GM19043 (cell line): ENCODE results near the gene KIFAP3.
A peak's percentile ranks its signal among the peaks of the same experiment; 100 is the strongest.

Experiments used
- ATAC-seq: cut with Tn5 transposase; IDR thresholded peaks from one replicate; pipeline ENCODE4 v1.9.1; 2021; ENCODE audit warnings: low read depth; ENCODE audit not compliant: unreplicated experiment

Gene KIFAP3

GRCh38 chr1:169995993-169996392 is 78.5 kb downstream of the KIFAP3 start:
- no peak for ATAC-seq

- ATAC-seq: no peak
Observed at GRCh38 chr1:169989246-169989645, 85.2 kb downstream of the KIFAP3 start.

DNA sequence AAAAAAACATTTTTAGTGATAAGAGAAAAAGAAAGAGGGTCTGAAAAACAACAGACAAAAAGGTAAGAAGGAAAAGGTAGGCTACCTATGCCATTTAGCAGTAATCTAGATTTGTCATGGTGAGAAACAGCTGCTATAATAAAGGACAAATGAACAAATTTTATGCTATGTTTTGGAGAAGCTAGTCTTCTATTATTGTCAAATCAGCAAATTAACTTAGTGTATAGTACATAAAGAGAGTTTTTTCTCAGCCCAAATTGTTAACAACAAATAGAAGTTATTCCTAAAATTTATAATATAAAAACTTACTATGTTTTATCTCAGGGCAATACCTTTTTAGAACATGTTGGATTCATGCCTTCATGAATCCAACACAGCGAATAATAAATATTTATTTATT is 88.7 kb downstream of the KIFAP3 start:
- ATAC-seq: no peak

DNA sequence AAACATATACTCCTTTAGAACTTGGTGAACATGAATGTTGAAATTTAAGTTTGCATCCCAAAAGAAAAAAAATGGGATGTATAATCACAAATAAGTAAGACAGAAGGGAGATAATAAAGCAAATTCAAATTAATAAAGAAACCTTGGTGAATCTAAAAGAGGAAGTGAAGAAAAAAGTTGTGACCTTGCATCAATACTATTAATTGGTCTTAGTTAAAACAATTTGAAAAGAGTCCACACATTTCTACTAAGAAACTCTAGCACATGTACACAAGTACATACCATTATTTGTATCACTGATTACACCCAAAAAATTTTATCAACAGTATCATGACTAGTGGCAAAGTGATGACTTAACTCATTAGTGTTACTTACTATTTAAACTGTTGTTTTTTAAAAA is 100.4 kb downstream of the KIFAP3 start:
- no peak for ATAC-seq

GRCh38 chr1:169970114-169970513 is 104.4 kb downstream of the KIFAP3 start:
- no peak for ATAC-seq

GRCh38 chr1:169968174-169968573 is 106.3 kb downstream of the KIFAP3 start:
- no peak for ATAC-seq

- no peak for ATAC-seq
Observed at GRCh38 chr1:169964206-169964605, 110.3 kb downstream of the KIFAP3 start.

DNA sequence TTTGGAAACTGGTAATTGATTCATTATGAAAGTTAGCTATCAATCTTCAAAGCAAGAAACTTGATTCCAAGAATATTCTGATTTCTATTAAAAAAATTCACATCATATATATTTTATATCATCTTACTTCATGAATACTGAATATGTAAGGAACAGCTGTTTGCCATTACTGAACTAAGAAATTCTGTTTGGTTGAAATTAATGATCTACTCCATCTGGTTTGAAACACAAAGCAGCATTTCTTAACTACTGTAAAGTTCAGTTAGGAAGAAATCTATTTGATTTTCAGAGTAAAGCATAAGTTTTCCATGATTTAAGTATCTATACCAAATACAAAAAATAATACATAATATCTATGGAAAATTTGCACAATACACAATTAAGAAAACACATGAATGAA is 114.8 kb downstream of the KIFAP3 start:
- ATAC-seq: no peak

GRCh38 chr1:169958987-169959386 is 115.5 kb downstream of the KIFAP3 start:
- ATAC-seq: no peak

DNA sequence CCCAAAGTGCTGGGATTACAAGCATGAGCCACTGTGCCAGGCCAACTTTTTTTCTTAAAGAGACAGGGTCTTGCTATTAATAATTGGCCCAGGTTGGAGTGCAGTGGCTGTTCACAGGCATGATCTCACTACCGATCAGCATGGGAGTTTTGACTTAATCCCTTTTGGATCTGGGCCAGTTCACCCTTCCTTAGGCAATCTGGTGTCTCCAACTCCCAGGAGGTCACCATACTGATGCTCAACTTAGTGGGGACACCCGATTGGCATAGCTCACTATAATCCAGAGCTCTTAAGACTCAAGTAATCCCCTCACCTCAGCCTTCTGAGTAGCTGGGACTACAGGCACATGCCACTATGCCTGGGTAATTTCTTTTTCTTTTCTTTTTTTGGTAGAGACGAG is 116.6 kb downstream of the KIFAP3 start:
- no peak for ATAC-seq

- ATAC-seq: no peak
Observed at GRCh38 chr1:169951108-169951507, 123.4 kb downstream of the KIFAP3 start.

GRCh38 chr1:169949139-169949538 is 125.4 kb downstream of the KIFAP3 start:
- no peak for ATAC-seq

DNA sequence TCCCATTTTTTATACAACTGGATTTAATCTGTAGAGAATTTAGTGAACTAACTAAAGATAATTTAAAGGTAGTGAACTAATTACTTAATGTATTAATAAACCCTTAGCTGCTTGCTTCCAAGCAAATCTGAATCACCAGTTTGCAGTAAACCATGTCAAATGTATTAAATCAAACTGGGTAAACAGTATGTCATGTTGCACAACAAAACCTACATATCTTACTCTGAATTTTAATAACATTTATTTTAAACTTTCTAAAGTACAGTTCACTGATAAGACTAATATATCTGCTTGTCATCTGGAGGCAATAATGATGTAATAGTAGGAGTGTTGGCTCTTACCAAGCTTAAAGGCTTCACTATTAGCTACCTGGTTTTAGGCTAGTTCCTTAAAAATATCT is 128.3 kb downstream of the KIFAP3 start:
- no peak for ATAC-seq

GRCh38 chr1:169945181-169945580 is 129.3 kb downstream of the KIFAP3 start:
- ATAC-seq: no peak

GRCh38 chr1:169944621-169945020 is 129.9 kb downstream of the KIFAP3 start:
- ATAC-seq: no peak

DNA sequence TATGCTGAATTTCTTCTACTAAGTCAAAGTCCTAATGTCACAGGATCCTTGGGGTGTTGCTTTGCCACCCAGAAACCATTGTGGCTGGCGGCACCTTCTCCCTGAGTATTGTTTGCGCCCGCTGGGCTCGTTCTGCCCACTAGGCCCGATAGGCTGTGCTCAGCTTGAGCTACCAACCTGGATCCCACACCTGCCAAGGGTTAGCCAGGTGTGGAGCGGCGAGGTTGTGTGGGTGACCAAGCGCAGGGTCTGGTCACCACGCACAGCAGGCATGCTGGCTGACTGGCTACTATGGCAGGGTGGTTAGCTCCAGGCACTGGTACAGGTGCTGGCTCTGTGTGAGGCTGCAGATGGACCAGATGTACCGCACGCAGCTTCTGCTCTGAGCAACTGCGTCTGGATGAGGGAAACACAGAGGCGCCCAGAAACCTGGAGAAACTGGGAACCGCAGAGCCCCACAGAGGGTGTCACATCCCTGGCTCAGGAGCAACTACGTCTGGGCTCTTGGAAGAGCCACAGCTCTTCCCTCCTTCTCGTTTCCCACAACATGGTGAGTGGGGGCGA is 130.4 kb downstream of the KIFAP3 start:
- no peak for ATAC-seq

- ATAC-seq: no peak
Observed at GRCh38 chr1:169941982-169942830, 132.3 kb downstream of the KIFAP3 start.

DNA sequence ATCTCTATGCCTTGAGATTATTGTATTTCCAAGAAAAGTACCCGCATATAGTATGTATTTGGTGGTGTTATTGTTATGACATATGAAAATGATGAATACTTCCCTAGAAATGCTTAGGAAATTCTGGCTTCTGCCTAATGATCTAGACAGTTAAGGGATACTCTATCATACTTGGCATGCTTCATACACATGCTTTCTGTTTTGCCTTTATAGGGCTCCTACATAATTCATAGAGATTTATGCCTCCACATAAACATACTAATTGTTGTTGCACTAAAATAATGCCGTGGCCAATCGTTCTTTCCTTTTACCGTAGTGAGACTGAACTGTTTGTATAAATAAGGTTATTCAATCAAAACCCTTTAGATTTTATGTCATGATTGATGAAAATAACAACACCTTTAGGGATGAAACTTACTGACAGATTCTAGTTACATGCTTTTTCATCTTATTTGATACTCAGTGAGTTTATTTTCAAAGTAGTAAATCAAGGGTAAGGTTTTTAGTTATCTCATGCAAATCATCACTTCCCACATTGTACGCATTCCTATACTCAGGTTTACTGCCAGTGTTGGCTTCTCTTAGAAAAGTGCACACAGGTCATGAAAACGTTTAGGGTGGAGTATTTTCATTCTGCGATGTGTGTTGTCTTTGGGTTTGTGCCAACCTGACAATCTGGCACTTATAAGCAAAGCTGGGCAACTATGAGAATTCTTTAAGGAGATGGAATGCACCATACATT is 140.3 kb downstream of the KIFAP3 start:
- no peak for ATAC-seq

DNA sequence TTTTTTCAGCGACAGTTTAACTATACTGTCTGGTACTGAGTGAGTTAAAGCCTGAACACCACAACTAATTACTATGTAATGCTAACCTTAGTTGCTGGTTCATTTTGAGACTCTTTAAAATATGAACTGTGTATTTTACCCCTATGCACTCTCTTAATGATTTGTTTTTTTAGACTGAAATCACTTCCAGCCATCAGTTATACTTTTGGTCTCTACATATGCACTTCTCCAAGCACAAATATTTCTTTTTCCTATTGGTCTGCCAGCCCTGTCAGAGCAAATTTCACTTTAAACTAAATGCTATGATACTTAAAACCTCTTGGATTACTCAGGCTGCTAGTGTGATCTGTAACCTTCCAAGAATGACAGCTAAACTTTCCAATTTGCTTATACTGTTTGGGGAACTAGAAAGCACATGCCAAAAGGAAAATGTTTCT is 142.7 kb downstream of the KIFAP3 start:
- ATAC-seq: no peak

DNA sequence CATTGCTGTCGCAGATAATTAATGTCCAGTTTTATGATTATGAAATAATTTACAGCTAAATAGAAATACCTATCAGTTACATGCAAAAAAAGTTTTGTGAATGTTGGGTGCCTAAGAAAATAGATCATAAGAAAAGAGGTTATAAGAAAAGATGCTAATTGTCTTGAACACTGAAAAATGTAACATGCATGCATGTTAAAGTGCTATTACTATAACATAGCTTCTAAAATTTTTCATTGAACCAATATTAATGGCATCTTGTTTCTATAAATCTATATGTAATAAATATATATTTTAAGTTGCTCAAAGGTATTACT is 145.3 kb downstream of the KIFAP3 start:
- no peak for ATAC-seq

DNA sequence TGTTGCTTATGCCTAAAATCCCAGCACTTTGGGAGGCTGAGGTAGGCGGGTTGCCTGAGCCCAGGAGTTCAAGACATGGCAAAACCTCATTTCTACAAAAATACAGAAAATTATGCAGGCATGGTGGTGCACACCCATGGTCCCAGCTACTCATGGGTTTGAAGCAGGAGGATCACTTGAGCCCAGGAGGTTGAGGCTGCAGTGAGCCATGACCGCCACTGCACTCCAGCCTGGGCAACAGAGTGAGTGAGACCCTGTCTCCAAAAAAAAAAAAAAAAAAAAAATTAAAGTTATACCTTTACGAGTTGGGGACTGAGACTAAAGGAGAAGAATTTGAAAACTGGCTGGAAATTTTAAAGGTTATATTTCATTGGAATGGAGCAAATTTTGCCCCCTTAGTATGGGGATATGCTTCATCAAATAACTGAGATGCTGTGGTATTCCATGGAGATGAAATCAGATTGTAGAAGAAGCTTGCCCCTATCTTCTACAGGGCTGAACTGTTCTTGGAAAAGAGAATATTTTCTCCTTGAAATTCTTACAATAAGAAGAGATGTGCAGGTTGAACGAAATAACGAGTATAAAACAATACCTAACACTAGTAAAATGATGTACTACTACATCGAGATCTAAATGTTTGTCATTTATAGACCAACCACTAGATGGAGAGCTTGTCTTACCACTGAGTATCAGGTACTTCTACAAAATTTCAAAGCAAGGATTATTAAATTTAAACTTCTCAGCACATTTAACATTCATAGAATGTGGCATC is 145.9 kb downstream of the KIFAP3 start:
- ATAC-seq: peak; percentile 74
